Epithelial cell of esophagus (primary cell): ENCODE results near the gene OTOS.

Experiments
- DNase-seq: peaks from one replicate; pipeline ENCODE4 v3.0.0; 2010; ENCODE audit warnings: low read depth
- H3K4me3 ChIP-seq: 2 replicates; pipeline ENCODE4 v1.5.1; 2011; ENCODE audit warnings: mild to moderate bottlenecking, low read length, control low read depth
- CTCF ChIP-seq: IDR thresholded peaks from 2 replicates; pipeline ENCODE4 v1.5.1; 2011; ENCODE audit warnings: low read depth, mild to moderate bottlenecking, low read length, control low read depth, inconsistent platforms; ENCODE audit not compliant: insufficient read depth; ENCODE audit errors: missing control alignments

The OTOS gene

GRCh38 chr2:240089306-240089705 lies 51.2 kb downstream of the OTOS start:
- DNase-seq, result peak; percentile 4
- H3K4me3 ChIP-seq, result no peak overlapping the region
- no peak for TF ChIP-seq CTCF
